ENCODE results near the gene STAU1. TPM values are rescaled to one million over a fixed set of nuclear protein-coding genes. Genes with fewer than 3 reads are reported as not detected.
A peak's percentile ranks its signal among the peaks of the same experiment; 100 is the strongest.

STAU1 gene
- total and polyA plus RNA-seq, 2 of the 13 experiments (the other 11 are each of a cell fraction or from before 2014, with no cell fraction given): 119 to 133 TPM

DNA sequence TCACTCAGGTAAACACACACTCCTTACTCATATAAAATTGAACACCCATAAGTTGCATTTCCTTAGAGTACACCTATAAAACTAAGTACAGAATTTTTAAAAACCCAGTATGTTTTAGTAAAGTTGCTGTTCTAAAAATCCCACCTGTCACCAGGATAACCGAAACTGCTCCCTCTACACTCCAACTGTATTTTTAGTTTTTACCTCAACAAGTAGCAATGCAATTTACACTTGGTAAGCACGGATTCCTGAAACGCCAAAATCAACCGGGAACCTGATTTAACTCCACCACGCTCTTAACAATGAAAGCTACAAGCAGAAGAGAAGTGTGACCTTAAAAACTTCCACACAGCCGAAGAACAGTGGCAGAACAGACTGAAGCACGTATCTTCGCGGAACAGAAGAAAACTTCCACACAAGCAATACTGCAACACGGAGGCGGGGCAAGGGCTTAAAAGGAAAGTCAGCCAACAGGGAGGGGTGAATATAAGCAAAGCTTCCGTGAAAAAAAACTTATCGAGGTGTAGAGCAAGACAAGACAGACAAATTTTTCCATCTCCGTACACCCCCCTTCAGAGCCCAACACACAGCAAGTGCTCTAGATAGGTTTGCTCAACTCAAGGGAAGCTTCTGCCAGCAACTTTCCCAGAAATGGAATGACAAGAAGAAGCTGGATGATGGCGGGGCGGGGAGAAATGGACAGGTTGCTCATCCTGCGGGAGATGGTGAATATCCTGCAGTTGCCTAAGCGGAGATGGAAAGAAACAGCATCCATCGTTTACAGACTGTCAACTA lies 1.4 kb downstream of the STAU1 start (continued):
- TF ChIP-seq PAX8 (CRISPR knock-in tag; IDR thresholded peaks at IDR 0.05; ENCODE audit: borderline replicate concordance) (no peak), ZNF629 (CRISPR knock-in tag; conservative IDR thresholded peaks at IDR 0.05) (no peak), NFE2L1 (CRISPR knock-in tag; IDR thresholded peaks at IDR 0.05; ENCODE audit: borderline replicate concordance) (no peak), ZNF101 (CRISPR knock-in tag; IDR thresholded peaks at IDR 0.05; ENCODE audit: borderline replicate concordance, low read depth) (no peak), ZBTB26 (CRISPR knock-in tag; IDR thresholded peaks at IDR 0.05; ENCODE audit: borderline replicate concordance) (no peak), NFIC (IDR thresholded peaks at IDR 0.05; ENCODE audit: low read length) (no peak), NKX3-1 (CRISPR knock-in tag; IDR thresholded peaks at IDR 0.05) (no peak), FOXM1 (CRISPR knock-in tag; IDR thresholded peaks at IDR 0.05) (no peak), ERF (CRISPR knock-in tag; IDR thresholded peaks at IDR 0.05) (no peak; the same call in 1 of the 2 replicates), FOXA1 (IDR thresholded peaks at IDR 0.05) (no peak), FOXA1 (CRISPR knock-in tag; IDR thresholded peaks at IDR 0.05) (no peak), ZMYM2 (CRISPR knock-in tag; IDR thresholded peaks at IDR 0.05) (no peak), BRD4 (CRISPR knock-in tag; IDR thresholded peaks at IDR 0.05) (no peak), POGZ (CRISPR knock-in tag; IDR thresholded peaks at IDR 0.05) (peak; percentile 13; the same call in 1 of the 2 replicates), ISX (CRISPR knock-in tag; conservative IDR thresholded peaks at IDR 0.05) (no peak), SALL2 (CRISPR knock-in tag; IDR thresholded peaks at IDR 0.05) (no peak), NFYB (CRISPR knock-in tag; IDR thresholded peaks at IDR 0.05) (no peak), NFRKB (IDR thresholded peaks at IDR 0.05) (no peak), ZNF280B (CRISPR knock-in tag; IDR thresholded peaks at IDR 0.05; ENCODE audit: borderline replicate concordance) (no peak), CHCHD3 (CRISPR knock-in tag; IDR thresholded peaks at IDR 0.05) (no peak), TFAP4 (IDR thresholded peaks at IDR 0.05; ENCODE audit: borderline replicate concordance, low read depth) (no peak), ZNF564 (CRISPR knock-in tag; IDR thresholded peaks at IDR 0.05) (no peak), STAT5B (CRISPR knock-in tag; IDR thresholded peaks at IDR 0.05) (no peak)
- TF ChIP-seq, protein P1, sequence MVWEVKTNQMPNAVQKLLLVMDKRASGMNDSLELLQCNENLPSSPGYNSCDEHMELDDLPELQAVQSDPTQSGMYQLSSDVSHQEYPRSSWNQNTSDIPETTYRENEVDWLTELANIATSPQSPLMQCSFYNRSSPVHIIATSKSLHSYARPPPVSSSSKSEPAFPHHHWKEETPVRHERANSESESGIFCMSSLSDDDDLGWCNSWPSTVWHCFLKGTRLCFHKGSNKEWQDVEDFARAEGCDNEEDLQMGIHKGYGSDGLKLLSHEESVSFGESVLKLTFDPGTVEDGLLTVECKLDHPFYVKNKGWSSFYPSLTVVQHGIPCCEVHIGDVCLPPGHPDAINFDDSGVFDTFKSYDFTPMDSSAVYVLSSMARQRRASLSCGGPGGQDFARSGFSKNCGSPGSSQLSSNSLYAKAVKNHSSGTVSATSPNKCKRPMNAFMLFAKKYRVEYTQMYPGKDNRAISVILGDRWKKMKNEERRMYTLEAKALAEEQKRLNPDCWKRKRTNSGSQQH (CRISPR knock-in tag; IDR thresholded peaks at IDR 0.05; ENCODE audit: low read depth): no peak
- TF ChIP-seq, protein P2, sequence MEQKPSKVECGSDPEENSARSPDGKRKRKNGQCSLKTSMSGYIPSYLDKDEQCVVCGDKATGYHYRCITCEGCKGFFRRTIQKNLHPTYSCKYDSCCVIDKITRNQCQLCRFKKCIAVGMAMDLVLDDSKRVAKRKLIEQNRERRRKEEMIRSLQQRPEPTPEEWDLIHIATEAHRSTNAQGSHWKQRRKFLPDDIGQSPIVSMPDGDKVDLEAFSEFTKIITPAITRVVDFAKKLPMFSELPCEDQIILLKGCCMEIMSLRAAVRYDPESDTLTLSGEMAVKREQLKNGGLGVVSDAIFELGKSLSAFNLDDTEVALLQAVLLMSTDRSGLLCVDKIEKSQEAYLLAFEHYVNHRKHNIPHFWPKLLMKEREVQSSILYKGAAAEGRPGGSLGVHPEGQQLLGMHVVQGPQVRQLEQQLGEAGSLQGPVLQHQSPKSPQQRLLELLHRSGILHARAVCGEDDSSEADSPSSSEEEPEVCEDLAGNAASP (CRISPR knock-in tag; IDR thresholded peaks at IDR 0.05; ENCODE audit: borderline replicate concordance): no peak
